ENCODE data around the gene KDM4C.
A peak's percentile ranks its signal among the peaks of the same experiment; 100 is the strongest.

The KDM4C gene

DNA sequence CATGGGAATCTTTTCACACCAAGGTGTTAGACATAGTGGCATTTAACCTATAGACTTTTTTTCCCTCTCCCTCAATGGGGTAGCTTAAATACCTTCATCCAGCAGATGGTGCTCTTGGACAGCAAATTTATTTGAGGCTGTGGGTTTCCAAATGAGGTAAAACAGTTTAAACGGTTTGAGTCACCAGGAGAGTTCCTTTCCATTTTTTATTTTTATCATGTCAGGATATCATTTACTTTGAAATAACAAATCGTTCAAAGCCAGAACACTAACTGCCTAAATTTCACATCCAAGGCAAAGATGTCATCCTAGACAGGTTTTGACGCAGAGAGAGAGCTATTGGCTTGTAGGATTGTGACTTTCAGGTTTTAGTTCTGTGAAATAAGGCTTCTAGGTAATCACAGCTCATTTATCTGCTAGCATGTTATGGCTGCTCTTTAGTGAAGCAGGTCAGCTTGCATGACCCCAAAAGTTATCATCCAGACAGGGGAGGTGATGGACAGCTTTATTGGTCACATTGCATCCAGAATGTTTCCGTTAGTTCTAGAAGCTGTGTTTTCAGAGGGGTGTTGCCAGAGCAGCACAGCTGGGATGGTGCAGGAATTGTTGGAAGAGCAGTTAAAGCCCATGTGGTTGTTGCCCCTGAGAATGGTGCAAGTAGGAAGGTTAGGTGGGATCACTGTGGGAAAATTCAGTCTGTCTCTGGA lies 69.8 kb downstream of the KDM4C start:
- no peaks in the 10 kb centered on the region for H3K27me3 ChIP-seq
- H3K9me3 ChIP-seq, result no peaks in the 10 kb centered on the region
- no peak overlapping the region for H3K4me3 ChIP-seq (ENCODE audit: low read depth in 1 of 2, low read length in 1 of 2)
- TF ChIP-seq, protein P1, sequence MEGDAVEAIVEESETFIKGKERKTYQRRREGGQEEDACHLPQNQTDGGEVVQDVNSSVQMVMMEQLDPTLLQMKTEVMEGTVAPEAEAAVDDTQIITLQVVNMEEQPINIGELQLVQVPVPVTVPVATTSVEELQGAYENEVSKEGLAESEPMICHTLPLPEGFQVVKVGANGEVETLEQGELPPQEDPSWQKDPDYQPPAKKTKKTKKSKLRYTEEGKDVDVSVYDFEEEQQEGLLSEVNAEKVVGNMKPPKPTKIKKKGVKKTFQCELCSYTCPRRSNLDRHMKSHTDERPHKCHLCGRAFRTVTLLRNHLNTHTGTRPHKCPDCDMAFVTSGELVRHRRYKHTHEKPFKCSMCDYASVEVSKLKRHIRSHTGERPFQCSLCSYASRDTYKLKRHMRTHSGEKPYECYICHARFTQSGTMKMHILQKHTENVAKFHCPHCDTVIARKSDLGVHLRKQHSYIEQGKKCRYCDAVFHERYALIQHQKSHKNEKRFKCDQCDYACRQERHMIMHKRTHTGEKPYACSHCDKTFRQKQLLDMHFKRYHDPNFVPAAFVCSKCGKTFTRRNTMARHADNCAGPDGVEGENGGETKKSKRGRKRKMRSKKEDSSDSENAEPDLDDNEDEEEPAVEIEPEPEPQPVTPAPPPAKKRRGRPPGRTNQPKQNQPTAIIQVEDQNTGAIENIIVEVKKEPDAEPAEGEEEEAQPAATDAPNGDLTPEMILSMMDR (IDR thresholded peaks at IDR 0.05), result peak; percentile 19
- no peak overlapping the region for H3K27ac ChIP-seq
- H3K4me1 ChIP-seq (ENCODE audit: control insufficient read depth in 1 of 2, insufficient read depth in 1 of 2, low read depth in 1 of 2, low read length in 1 of 2), result no peaks in the 10 kb centered on the region
- peaks cover 26% of the 10 kb centered on the region for H3K36me3 ChIP-seq

DNA sequence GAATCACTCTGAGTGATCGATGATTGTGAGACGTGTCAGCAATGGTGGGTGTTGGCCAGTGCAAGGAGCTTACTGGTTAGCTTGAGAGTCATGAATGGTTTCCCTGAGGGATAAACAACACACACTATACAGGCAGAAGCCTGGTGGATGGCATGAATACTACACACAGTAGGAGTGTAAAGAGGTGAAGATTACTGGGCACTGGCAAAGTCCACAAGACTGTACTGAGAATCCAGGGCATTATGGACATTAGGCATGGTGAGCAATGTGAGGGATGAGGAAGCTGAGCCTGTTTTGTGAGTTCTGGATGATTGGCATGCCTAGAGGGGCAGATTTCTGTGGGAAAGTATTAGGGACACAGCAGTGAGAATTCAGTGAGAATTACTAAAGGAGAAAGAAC lies 71.3 kb downstream of the KDM4C start:
- TF ChIP-seq, protein P1 (IDR thresholded peaks at IDR 0.05), result no peak
- Histone ChIP-seq H3K27ac (no peak overlapping the region), H3K4me3 (ENCODE audit: low read depth in 1 of 2, low read length in 1 of 2) (no peak overlapping the region), H3K27me3 (no peaks in the 10 kb centered on the region), H3K36me3 (peaks cover 15% of the 10 kb centered on the region), H3K9me3 (no peaks in the 10 kb centered on the region), H3K4me1 (ENCODE audit: control insufficient read depth in 1 of 2, insufficient read depth in 1 of 2, low read depth in 1 of 2, low read length in 1 of 2) (no peaks in the 10 kb centered on the region)

DNA sequence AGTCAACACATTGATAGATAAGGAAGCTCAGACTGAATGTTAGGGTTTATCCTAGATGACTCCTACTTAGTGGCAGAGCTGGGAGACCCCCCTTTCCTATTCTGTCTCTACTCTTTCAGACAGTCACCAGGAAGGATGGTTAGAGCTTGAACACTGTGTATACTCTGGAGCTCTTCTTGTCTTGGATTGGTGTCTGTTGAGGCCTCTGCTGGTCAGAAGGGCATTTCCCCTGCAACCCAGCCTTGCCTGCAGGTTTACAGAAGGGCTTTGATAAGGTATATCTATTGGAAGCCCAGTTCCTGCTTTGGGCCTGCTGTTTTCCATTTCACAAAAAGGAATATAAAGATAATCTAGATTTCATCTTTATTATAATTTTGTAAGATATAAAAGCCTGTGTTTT lies 71.8 kb downstream of the KDM4C start:
- Histone ChIP-seq H3K9me3 (no peaks in the 10 kb centered on the region), H3K4me3 (ENCODE audit: low read depth in 1 of 2, low read length in 1 of 2) (no peak overlapping the region), H3K36me3 (peaks cover 18% of the 10 kb centered on the region), H3K4me1 (ENCODE audit: control insufficient read depth in 1 of 2, insufficient read depth in 1 of 2, low read depth in 1 of 2, low read length in 1 of 2) (no peaks in the 10 kb centered on the region), H3K27ac (no peak overlapping the region), H3K27me3 (no peaks in the 10 kb centered on the region)
- TF ChIP-seq, protein P1 (IDR thresholded peaks at IDR 0.05), result no peak

DNA sequence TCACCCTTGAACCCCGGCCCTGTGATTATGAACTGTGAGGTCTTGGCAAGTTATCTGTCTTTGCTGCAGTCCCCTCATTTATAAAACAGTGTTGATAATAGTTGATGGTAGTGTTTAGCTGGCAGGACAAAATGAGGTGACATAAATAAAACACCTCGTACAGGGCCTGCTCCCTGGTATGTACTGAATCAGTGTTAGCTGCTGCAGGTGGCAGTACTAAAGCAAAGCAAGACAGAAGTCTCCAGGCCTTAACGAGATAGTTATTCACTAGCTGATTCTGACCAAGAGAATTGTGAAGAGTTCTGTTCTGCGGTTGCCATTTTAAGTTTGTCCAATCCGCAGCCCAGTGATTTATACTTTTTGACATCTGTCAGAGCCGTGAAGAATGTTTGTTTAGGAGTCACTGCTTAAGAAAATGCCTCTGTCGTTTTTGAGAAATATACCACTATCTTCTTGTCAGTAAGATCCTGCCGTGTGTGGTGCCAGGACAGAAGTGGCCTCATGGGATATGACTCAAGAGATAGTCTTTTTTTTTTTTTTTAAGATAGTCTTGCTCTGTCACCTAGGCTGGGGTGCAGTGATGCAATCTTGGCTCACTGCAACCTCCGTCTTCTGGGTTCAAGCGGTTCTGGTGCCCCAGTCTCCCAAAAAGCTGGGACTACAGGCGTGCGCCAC lies 75.9 kb downstream of the KDM4C start:
- H3K36me3 ChIP-seq, result peaks cover 15% of the 10 kb centered on the region
- no peaks in the 10 kb centered on the region for H3K27me3 ChIP-seq
- TF ChIP-seq, protein P1 (IDR thresholded peaks at IDR 0.05), result no peak
- H3K9me3 ChIP-seq, result no peaks in the 10 kb centered on the region
- no peak overlapping the region for H3K4me3 ChIP-seq (ENCODE audit: low read depth in 1 of 2, low read length in 1 of 2)
- H3K4me1 ChIP-seq (ENCODE audit: control insufficient read depth in 1 of 2, insufficient read depth in 1 of 2, low read depth in 1 of 2, low read length in 1 of 2), result no peaks in the 10 kb centered on the region
- H3K27ac ChIP-seq, result no peak overlapping the region

DNA sequence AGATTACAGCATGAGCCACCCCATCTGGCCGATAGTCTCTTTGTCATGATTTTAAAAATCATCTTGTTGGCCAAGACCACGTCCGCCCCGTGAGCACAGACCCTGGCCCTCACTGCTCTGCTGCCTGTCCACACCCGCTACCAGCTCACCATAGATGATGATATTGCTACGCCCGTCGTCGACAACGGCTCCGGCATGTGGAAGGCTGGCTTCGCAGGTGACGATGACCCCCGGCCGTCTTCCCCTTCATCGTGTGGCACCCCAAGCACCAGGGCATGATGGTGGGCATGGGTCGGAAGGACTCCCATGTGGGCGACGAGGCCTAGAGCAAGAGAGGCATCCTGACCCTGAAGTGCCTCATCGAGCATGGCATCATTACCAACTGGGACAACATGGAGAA lies 76.5 kb downstream of the KDM4C start:
- Histone ChIP-seq H3K36me3 (peaks cover 10% of the 10 kb centered on the region), H3K27ac (no peak overlapping the region), H3K27me3 (no peaks in the 10 kb centered on the region), H3K4me1 (ENCODE audit: control insufficient read depth in 1 of 2, insufficient read depth in 1 of 2, low read depth in 1 of 2, low read length in 1 of 2) (no peaks in the 10 kb centered on the region), H3K9me3 (no peaks in the 10 kb centered on the region), H3K4me3 (ENCODE audit: low read depth in 1 of 2, low read length in 1 of 2) (no peak overlapping the region)
- TF ChIP-seq, protein P1 (IDR thresholded peaks at IDR 0.05), result no peak
